NOMO-1 (cell line): ENCODE measurements around the gene MTPN.

Experiments used
- DNase-seq, 2 experiments: peaks; one replicate each; lab custom pipeline; 2025; ENCODE audit not compliant: unreplicated experiment in 2 of 2; lab: John Stamatoyannopoulos, UW

The MTPN gene

GRCh38 chr7:135899458-135900064 is 77.6 kb downstream of the MTPN start:
- no peak for DNase-seq

GRCh38 chr7:135898226-135898625 is 78.9 kb downstream of the MTPN start:
- DNase-seq: no peak

- no peak for DNase-seq
These were observed 82.3 kb downstream of the MTPN start for GRCh38 chr7:135894816-135895215.

- no peak for DNase-seq
These were observed 87.3 kb downstream of the MTPN start for GRCh38 chr7:135889823-135890222.

- DNase-seq: no peak
These were observed 88.4 kb downstream of the MTPN start for GRCh38 chr7:135888740-135889139.

- DNase-seq: no peak
These were observed 90.6 kb downstream of the MTPN start for GRCh38 chr7:135886345-135887132.

GRCh38 chr7:135884495-135885232 is 92.5 kb downstream of the MTPN start:
- no peak for DNase-seq

GRCh38 chr7:135879233-135879632 is 97.9 kb downstream of the MTPN start:
- DNase-seq: no peak

GRCh38 chr7:135878284-135878683 is 98.9 kb downstream of the MTPN start:
- DNase-seq: no peak

GRCh38 chr7:135877805-135878204 is 99.4 kb downstream of the MTPN start:
- no peak for DNase-seq
